Measurements from ENCODE around the gene TGM5. TPM values are rescaled to one million over a fixed set of nuclear protein-coding genes. Genes with fewer than 3 reads are reported as not detected.

Gene TGM5
- total RNA-seq, 2 experiments from 2014 or later, result 0.11 to 0.22 TPM

GRCh38 chr15:43270676-43271306 is 4.1 kb upstream of the TGM5 start:
- DNase-seq, result peak; percentile 13
- intact Hi-C loops (cut with micrococcal nuclease), result no loop called here
- CTCF ChIA-PET, result interaction anchor here (0.8 to 8.9 kb wide), 4 partner anchors 13 to 67 kb away, joined by 3 to 91 read pairs (median 11); no protein-coding TSS in a partner anchor

GRCh38 chr15:43270113-43270665 is 3.5 kb upstream of the TGM5 start:
- ChIA-PET CTCF (interaction anchor here (0.8 to 8.9 kb wide), 4 partner anchors 14 to 66 kb away, joined by 3 to 91 read pairs (median 11); no protein-coding TSS in a partner anchor), POLR2A (no interaction called here)
- H3K36me3 Mint-ChIP-seq (ENCODE audit: low read depth), result no peaks in the 10 kb centered on the region
- TF ChIP-seq CTCF (IDR thresholded peaks at IDR 0.05), result no peak
- H3K27ac Mint-ChIP-seq, result no peak overlapping the region
- DNase-seq (no peak), ATAC-seq (no peak)
- peaks cover 5% of the 10 kb centered on the region for H3K9me3 Mint-ChIP-seq
- H3K4me3 Mint-ChIP-seq, result no peak overlapping the region
- no peaks in the 10 kb centered on the region for H3K4me1 Mint-ChIP-seq (ENCODE audit: low read depth)
- intact Hi-C loops (cut with micrococcal nuclease), result no loop called here
- H3K27me3 Mint-ChIP-seq, result peaks cover 7% of the 10 kb centered on the region

More at GRCh38 chr15:43270676-43271306, 4.1 kb upstream of the TGM5 start:
- H3K36me3 Mint-ChIP-seq (ENCODE audit: low read depth), result no peaks in the 10 kb centered on the region
- no peaks in the 10 kb centered on the region for H3K4me1 Mint-ChIP-seq (ENCODE audit: low read depth)
- no peak overlapping the region for H3K4me3 Mint-ChIP-seq
- no peak for TF ChIP-seq CTCF (IDR thresholded peaks at IDR 0.05)
- ATAC-seq, result peak; percentile 64
- peaks cover 5% of the 10 kb centered on the region for H3K9me3 Mint-ChIP-seq
- peaks cover 7% of the 10 kb centered on the region for H3K27me3 Mint-ChIP-seq
- H3K27ac Mint-ChIP-seq, result no peak overlapping the region
- POLR2A ChIA-PET, result no interaction called here

- no peak overlapping the region for H3K27ac Mint-ChIP-seq
- no peaks in the 10 kb centered on the region for H3K36me3 Mint-ChIP-seq (ENCODE audit: low read depth)
- H3K27me3 Mint-ChIP-seq, result peaks cover 8% of the 10 kb centered on the region
- POLR2A ChIA-PET, result interaction anchor here (1.0 kb wide), 1 partner anchor 74 kb away, joined by 3 read pairs; no protein-coding TSS in a partner anchor
- peak; percentile 75 for ATAC-seq
- CTCF ChIA-PET, result interaction anchor here (1.3 to 8.9 kb wide), 6 partner anchors 8 to 64 kb away, joined by 4 to 91 read pairs (median 6); no protein-coding TSS in a partner anchor
- H3K4me1 Mint-ChIP-seq (ENCODE audit: low read depth), result no peaks in the 10 kb centered on the region
- TF ChIP-seq CTCF (IDR thresholded peaks at IDR 0.05), result peak; percentile 58
- no peak overlapping the region for H3K4me3 Mint-ChIP-seq
- peak; percentile 72 for DNase-seq
- peaks cover 5% of the 10 kb centered on the region for H3K9me3 Mint-ChIP-seq
- intact Hi-C loops (cut with micrococcal nuclease), result no loop called here
Observed at GRCh38 chr15:43268111-43269105, 1.7 kb upstream of the TGM5 start.

- Mint-ChIP-seq H3K27me3 (peaks cover 10% of the 10 kb centered on the region), H3K36me3 (ENCODE audit: low read depth) (no peaks in the 10 kb centered on the region), H3K4me3 (no peak overlapping the region), H3K4me1 (ENCODE audit: low read depth) (no peaks in the 10 kb centered on the region), H3K27ac (no peak overlapping the region), H3K9me3 (peaks cover 4% of the 10 kb centered on the region)
- DNase-seq (no peak), ATAC-seq (no peak)
- intact Hi-C loops (cut with micrococcal nuclease), result no loop called here
- POLR2A ChIA-PET, result no interaction called here
- TF ChIP-seq CTCF (IDR thresholded peaks at IDR 0.05), result no peak
- CTCF ChIA-PET, result interaction anchor here (1.3 to 8.9 kb wide), 6 partner anchors 9 to 63 kb away, joined by 3 to 91 read pairs (median 4); no protein-coding TSS in a partner anchor
Observed at GRCh38 chr15:43267439-43267838, 711 bp upstream of the TGM5 start.
